H9 (cell line): ENCODE data around the gene INTS15. TPM values are rescaled to one million over a fixed set of nuclear protein-coding genes. Genes with fewer than 3 reads are reported as not detected.

Source experiments
- DNase-seq: peaks from one replicate; pipeline ENCODE4 v3.0.0-alpha.2; 2017
- H2AFZ ChIP-seq: one replicate; pipeline ENCODE4 v1.6.1; 2013; ENCODE audit warnings: mild to moderate bottlenecking, low read length, control low read depth, moderate library complexity
- H2AK5ac ChIP-seq: 2 replicates; pipeline ENCODE4 v1.6.1; 2013; ENCODE audit warnings: low read length, control low read depth, mixed read lengths; ENCODE audit not compliant: insufficient read length
- H2BK120ac ChIP-seq: one replicate; pipeline ENCODE4 v1.6.1; 2013; ENCODE audit warnings: low read depth, mild to moderate bottlenecking, low read length, control low read depth, inconsistent platforms; ENCODE audit not compliant: poor library complexity, severe bottlenecking
- H2BK12ac ChIP-seq: 2 replicates; pipeline ENCODE4 v1.6.1; 2013; ENCODE audit warnings: low read length, control low read depth, mixed read lengths, low read depth; ENCODE audit not compliant: insufficient read length
- H2BK15ac ChIP-seq: 2 replicates; pipeline ENCODE4 v1.6.1; 2013; ENCODE audit warnings: low read depth, low read length, control low read depth
- H2BK20ac ChIP-seq: one replicate; pipeline ENCODE4 v1.6.1; 2013; ENCODE audit warnings: low read depth, mild to moderate bottlenecking, low read length, control low read depth, inconsistent platforms; ENCODE audit not compliant: poor library complexity, severe bottlenecking
- H2BK5ac ChIP-seq: 2 replicates; pipeline ENCODE4 v1.6.1; 2013; ENCODE audit warnings: low read length, control low read depth, mixed read lengths; ENCODE audit not compliant: insufficient read length
- H3K14ac ChIP-seq: 2 replicates; pipeline ENCODE4 v1.6.1; 2013; ENCODE audit warnings: low read length, control low read depth; ENCODE audit not compliant: insufficient read depth
- H3K18ac ChIP-seq: 2 replicates; pipeline ENCODE4 v1.6.1; 2013; ENCODE audit warnings: low read depth, mild to moderate bottlenecking, mixed read lengths, low read length, control low read depth; ENCODE audit not compliant: insufficient read length
- H3K23ac ChIP-seq: 2 replicates; pipeline ENCODE4 v1.6.1; 2013; ENCODE audit warnings: low read length, control low read depth, mixed read lengths, low read depth; ENCODE audit not compliant: insufficient read length
- H3K23me2 ChIP-seq: 2 replicates; pipeline ENCODE4 v1.6.1; 2013; ENCODE audit warnings: low read depth, mild to moderate bottlenecking, mixed read lengths, low read length, control low read depth; ENCODE audit not compliant: insufficient read length, poor library complexity, severe bottlenecking
- H3K27ac ChIP-seq: 2 replicates; pipeline ENCODE4 v1.5.1; 2013; ENCODE audit warnings: low read length, control low read depth, mixed read lengths, low read depth; ENCODE audit not compliant: insufficient read length
- H3K27me3 ChIP-seq: 2 replicates; pipeline ENCODE4 v1.6.1; 2013; ENCODE audit warnings: low read length, control low read depth, inconsistent platforms; ENCODE audit not compliant: insufficient read depth
- H3K4ac ChIP-seq: 2 replicates; pipeline ENCODE4 v1.6.1; 2013; ENCODE audit warnings: low read depth, mild to moderate bottlenecking, control low read depth, inconsistent platforms, low read length, moderate library complexity
- H3K4me1 ChIP-seq: 2 replicates; pipeline ENCODE4 v1.6.1; 2013; ENCODE audit warnings: low read length, control low read depth, inconsistent platforms; ENCODE audit not compliant: insufficient read depth
- H3K4me2 ChIP-seq: 2 replicates; pipeline ENCODE4 v1.6.1; 2013; ENCODE audit warnings: low read length, control low read depth, mixed read lengths; ENCODE audit not compliant: insufficient read length, insufficient read depth
- H3K56ac ChIP-seq: 2 replicates; pipeline ENCODE4 v1.6.1; 2013; ENCODE audit warnings: low read depth, mild to moderate bottlenecking, mixed read lengths, low read length, control low read depth; ENCODE audit not compliant: insufficient read length
- H3K79me1 ChIP-seq: 2 replicates; pipeline ENCODE4 v1.6.1; 2013; ENCODE audit warnings: low read depth, mild to moderate bottlenecking, moderate library complexity, low read length, control low read depth, inconsistent platforms; ENCODE audit not compliant: insufficient read depth, poor library complexity, severe bottlenecking
- H3K79me2 ChIP-seq: 2 replicates; pipeline ENCODE4 v1.6.1; 2013; ENCODE audit warnings: low read length, control low read depth, inconsistent platforms; ENCODE audit not compliant: insufficient read depth
- H3K9ac ChIP-seq: 2 replicates; pipeline ENCODE4 v1.6.1; 2013; ENCODE audit warnings: low read length, control low read depth, mixed read lengths; ENCODE audit not compliant: insufficient read length; ENCODE audit errors: extremely low read depth
- H3K9me3 ChIP-seq: one replicate; pipeline ENCODE4 v1.6.1; 2013; ENCODE audit warnings: low read depth, low read length, inconsistent platforms; ENCODE audit not compliant: control insufficient read depth
- H3T11ph ChIP-seq: one replicate; pipeline ENCODE4 v1.6.1; 2013; ENCODE audit warnings: mild to moderate bottlenecking, low read length, control low read depth, inconsistent platforms
- H4K20me1 ChIP-seq: one replicate; pipeline ENCODE4 v1.6.1; 2013; ENCODE audit not compliant: control insufficient read depth, insufficient read length, insufficient read depth
- H4K5ac ChIP-seq: 2 replicates; pipeline ENCODE4 v1.6.1; 2013; ENCODE audit warnings: low read depth, mild to moderate bottlenecking, mixed read lengths, low read length, control low read depth; ENCODE audit not compliant: insufficient read length
- H4K8ac ChIP-seq: replicated peaks from 2 replicates; pipeline ENCODE4 v1.6.1; 2013; ENCODE audit warnings: low read length, control low read depth, mixed read lengths, low read depth; ENCODE audit not compliant: insufficient read length
- H4K91ac ChIP-seq: 2 replicates; pipeline ENCODE4 v1.6.1; 2013; ENCODE audit warnings: low read depth, mild to moderate bottlenecking, moderate library complexity, mixed read lengths, low read length, control low read depth; ENCODE audit not compliant: insufficient read length
- H3K27ac Mint-ChIP-seq, 3 experiments: 2 replicates in 2 of 3; 3 replicates in 1 of 3; pipeline ENCODE4 v1.8.0; 2020 to 2021; ENCODE audit warnings: mixed read lengths in 3 of 3, mild to moderate bottlenecking in 1 of 3, moderate library complexity in 1 of 3
- H3K27me3 Mint-ChIP-seq: 2 replicates; pipeline ENCODE4 v1.8.0; 2021; ENCODE audit warnings: low read depth, mild to moderate bottlenecking, moderate library complexity, mixed read lengths
- H3K36me3 Mint-ChIP-seq, 3 experiments: 2 replicates in 2 of 3; 3 replicates in 1 of 3; pipeline ENCODE4 v1.8.0; 2020 to 2021; ENCODE audit warnings: low read depth in 3 of 3, mixed read lengths in 3 of 3; ENCODE audit not compliant: insufficient read depth in 1 of 3
- H3K4me1 Mint-ChIP-seq, 2 experiments: 2 replicates each; pipeline ENCODE4 v1.8.0; 2020; ENCODE audit warnings: mixed read lengths in 2 of 2
- H3K4me3 Mint-ChIP-seq, 2 experiments: 2 replicates in 1 of 2; 3 replicates in 1 of 2; pipeline ENCODE4 v1.8.0; 2020 to 2021; ENCODE audit warnings: mild to moderate bottlenecking in 2 of 2, mixed read lengths in 2 of 2, moderate library complexity in 1 of 2
- H3K9me3 Mint-ChIP-seq, 2 experiments: 2 replicates in 1 of 2; 3 replicates in 1 of 2; pipeline ENCODE4 v1.8.0; 2020; ENCODE audit warnings: mild to moderate bottlenecking in 2 of 2, mixed read lengths in 2 of 2, moderate library complexity in 1 of 2
- WGBS: extraction: QIAGEN DNeasy Blood & Tissue Kit; methylation state at CpG from one replicate; pipeline ENCODE4 v1.1.7; 2013; ENCODE audit warnings: missing lambda C conversion rate, low lambda C conversion rate, mixed read lengths; ENCODE audit not compliant: insufficient read length; ENCODE audit errors: extremely low coverage; 5-methylcytosine and 5-hydroxymethylcytosine counted together
- total RNA-seq: library from RNA; stranded (reverse); gene quantifications from 2 replicates; pipeline ENCODE4 v1.2.1, GENCODE V29; 2021
- TF ChIP-seq, protein P1 (sequence below): fragments of 200-600 bp; sonication (generic); conservative IDR thresholded peaks from 3 replicates; pipeline ENCODE4 v1.8.0; 2021; ENCODE audit warnings: antibody characterized with exemption, mild to moderate bottlenecking

INTS15 gene
- total RNA-seq, 1 experiment from 2014 or later, result 42.9 TPM

DNA sequence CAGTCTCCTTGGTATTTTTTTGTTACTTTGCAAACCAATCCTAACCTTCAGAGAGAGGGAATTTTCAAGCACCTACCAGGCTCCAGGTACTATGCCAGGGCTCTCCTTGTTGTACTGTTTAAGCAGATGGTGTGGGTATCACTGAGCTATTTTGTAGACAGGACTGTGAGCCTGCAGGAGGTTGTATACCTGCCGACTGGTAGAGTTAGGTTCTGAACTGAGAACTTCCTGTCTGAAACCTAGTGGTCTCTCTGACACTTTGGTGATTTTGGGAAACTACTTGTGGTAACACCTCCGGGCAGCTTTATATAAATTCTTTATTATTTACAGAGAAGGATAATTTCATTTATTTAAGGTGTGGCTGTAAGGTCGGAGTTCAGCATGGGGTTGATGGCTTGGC lies 30.1 kb downstream of the INTS15 start:
- no peak overlapping the region for H2BK120ac ChIP-seq
- no peak overlapping the region for H4K91ac ChIP-seq
- H3K4me1 Mint-ChIP-seq, result no peaks in the 10 kb centered on the region
- no peak overlapping the region for H4K5ac ChIP-seq
- no peak overlapping the region for H2AK5ac ChIP-seq
- no peaks in the 10 kb centered on the region for H3K79me1 ChIP-seq
- no peak overlapping the region for H3K27ac ChIP-seq
- no peak overlapping the region for H3K18ac ChIP-seq
- TF ChIP-seq, protein P1, sequence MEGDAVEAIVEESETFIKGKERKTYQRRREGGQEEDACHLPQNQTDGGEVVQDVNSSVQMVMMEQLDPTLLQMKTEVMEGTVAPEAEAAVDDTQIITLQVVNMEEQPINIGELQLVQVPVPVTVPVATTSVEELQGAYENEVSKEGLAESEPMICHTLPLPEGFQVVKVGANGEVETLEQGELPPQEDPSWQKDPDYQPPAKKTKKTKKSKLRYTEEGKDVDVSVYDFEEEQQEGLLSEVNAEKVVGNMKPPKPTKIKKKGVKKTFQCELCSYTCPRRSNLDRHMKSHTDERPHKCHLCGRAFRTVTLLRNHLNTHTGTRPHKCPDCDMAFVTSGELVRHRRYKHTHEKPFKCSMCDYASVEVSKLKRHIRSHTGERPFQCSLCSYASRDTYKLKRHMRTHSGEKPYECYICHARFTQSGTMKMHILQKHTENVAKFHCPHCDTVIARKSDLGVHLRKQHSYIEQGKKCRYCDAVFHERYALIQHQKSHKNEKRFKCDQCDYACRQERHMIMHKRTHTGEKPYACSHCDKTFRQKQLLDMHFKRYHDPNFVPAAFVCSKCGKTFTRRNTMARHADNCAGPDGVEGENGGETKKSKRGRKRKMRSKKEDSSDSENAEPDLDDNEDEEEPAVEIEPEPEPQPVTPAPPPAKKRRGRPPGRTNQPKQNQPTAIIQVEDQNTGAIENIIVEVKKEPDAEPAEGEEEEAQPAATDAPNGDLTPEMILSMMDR, result no peak
- DNase-seq, result no peak
- H3K27me3 Mint-ChIP-seq, result no peaks in the 10 kb centered on the region
- no peaks in the 10 kb centered on the region for H3K9me3 ChIP-seq
- no peak overlapping the region for H2BK5ac ChIP-seq
- H2AFZ ChIP-seq, result no peak overlapping the region
- H3K36me3 Mint-ChIP-seq, result peaks cover 16 to 40% (median 32%) of the 10 kb centered on the region in 3 experiments
- H4K8ac ChIP-seq, result no peak overlapping the region
- no peak overlapping the region for H3K27ac Mint-ChIP-seq
- no peak overlapping the region for H3K14ac ChIP-seq
- H3K27me3 ChIP-seq, result no peaks in the 10 kb centered on the region
- H2BK20ac ChIP-seq, result no peak overlapping the region
- H3K9me3 Mint-ChIP-seq, result no peaks in the 10 kb centered on the region; a peak in 1 of 5 replicates
- no peak overlapping the region for H3K4ac ChIP-seq
- no peaks in the 10 kb centered on the region for H3K4me1 ChIP-seq
- no CpG with 5 or more reads among the region's 3 CpGs for WGBS
- no peak overlapping the region for H3K56ac ChIP-seq
- H3K4me2 ChIP-seq, result no peak overlapping the region
- H3K23ac ChIP-seq, result no peak overlapping the region
- H4K20me1 ChIP-seq, result no peaks in the 10 kb centered on the region
- H3K4me3 Mint-ChIP-seq, result no peak overlapping the region
- H2BK12ac ChIP-seq, result no peak overlapping the region
- H3K79me2 ChIP-seq, result no peaks in the 10 kb centered on the region
- no peak overlapping the region for H3K9ac ChIP-seq
- no peak overlapping the region for H3T11ph ChIP-seq
- peaks cover 5% of the 10 kb centered on the region for H3K23me2 ChIP-seq
- H2BK15ac ChIP-seq, result no peak overlapping the region
